ENCODE data around the gene HNRNPC.
"Not testable (repeated sequence)": the region's sequence is repeated elsewhere in the genome, so short reads cannot be mapped to it uniquely, and the experiment has no call there.

HNRNPC gene

DNA sequence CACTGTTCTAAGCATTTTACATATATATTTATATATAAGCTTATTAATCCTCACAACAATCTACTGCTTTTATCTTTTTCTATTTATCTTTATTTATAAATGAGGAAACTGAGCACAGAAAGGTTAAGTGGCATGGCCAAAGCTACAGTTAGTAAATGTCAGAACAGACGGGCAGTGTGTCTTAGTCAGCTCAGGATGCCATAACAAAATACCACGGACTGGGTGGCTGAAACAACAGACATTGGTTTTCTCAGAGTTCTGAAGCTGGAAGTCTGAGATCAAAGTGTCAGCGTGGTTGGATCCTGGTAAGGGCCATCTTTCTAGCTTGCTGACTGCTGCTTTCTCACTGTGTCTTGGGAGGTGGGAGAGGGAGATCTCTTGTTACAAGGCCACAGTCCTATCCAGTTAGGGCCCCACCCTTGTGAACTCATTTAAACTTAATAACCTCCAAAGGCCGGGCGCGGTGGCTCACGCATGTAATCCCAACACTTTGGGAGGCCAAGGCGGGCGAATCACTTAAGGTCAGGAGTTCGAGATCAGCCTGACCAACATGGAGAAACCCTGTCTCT is 30.4 kb upstream of the HNRNPC start:
- no peak for DNase-seq (ENCODE audit: low read depth in 1 of 2, low spot score in 1 of 2)
- in situ Hi-C loops (cut with HindIII; ENCODE audit: low pct_unique_long_range_greater_than_20kb, low sequenced_read_pairs): no loop called here
- no peak for TF ChIP-seq JUND (IDR thresholded peaks at IDR 0.05; ENCODE audit: low read depth)

DNA sequence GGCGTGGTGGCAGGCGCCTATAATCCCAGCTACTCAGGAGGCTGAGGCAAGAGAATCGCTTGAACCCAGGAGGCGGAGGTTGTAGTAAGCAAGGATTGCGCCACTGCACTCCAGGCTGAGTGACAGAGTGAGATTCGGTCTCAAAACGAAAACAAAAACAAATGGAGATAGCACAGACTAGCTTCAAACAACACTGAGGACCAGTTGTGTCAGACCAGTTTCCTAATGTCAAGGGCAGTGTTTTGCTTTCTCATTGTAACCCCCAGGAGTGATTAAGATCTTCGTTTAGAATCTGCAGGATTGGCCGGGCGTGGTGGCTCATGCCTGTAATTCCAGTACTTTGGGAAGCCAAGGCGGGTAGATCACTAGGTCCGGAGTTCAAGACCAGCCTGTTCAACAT is 29.1 kb upstream of the HNRNPC start:
- no peak for TF ChIP-seq JUND (IDR thresholded peaks at IDR 0.05; ENCODE audit: low read depth)
- no peak for DNase-seq (ENCODE audit: low read depth in 1 of 2, low spot score in 1 of 2)
- in situ Hi-C loops (cut with HindIII; ENCODE audit: low pct_unique_long_range_greater_than_20kb, low sequenced_read_pairs): no loop called here

DNA sequence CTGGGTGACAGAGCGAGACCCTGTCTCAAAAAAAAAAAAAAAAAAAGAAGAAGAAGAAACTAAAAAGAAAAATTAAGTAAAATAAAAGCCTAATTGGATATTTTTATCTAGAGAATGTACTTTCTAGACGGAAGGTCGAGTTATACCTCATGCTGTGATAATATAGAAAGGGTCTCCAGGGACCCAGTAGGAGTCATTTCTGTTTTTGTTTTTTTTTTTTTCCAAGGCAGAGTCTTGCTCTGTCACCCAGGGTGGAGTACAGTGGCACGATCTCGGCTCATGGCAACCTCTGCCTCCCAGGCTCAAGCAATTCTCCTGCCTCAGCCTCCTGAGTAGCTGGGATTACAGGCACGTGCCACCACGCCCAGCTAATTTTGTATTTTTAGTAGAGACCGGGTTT is 24.8 kb upstream of the HNRNPC start:
- in situ Hi-C loops (cut with HindIII; ENCODE audit: low pct_unique_long_range_greater_than_20kb, low sequenced_read_pairs); DNase-seq (ENCODE audit: low read depth in 1 of 2, low spot score in 1 of 2): not testable (repeated sequence)

DNA sequence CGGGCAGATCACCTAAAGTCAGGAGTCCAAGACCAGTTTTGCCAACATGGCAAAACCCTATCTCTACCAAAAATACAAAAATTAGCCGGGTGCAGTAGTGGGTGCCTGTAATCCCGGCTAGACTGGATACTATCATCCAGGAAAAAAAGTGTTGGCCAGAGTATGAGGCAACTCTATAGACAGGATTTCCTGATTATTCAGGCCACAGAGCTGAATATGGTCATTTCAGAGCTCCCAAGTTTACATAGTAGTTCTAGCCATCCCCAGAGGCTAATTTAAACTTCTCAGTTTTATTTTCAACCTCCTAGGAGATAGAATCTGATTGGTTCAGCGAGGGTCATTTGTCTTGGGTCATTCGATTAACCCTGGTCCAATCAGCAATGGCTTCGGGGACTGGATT is 17.9 kb upstream of the HNRNPC start:
- DNase-seq (ENCODE audit: low read depth in 1 of 2, low spot score in 1 of 2): no peak
- TF ChIP-seq JUND (IDR thresholded peaks at IDR 0.05; ENCODE audit: low read depth): no peak
- in situ Hi-C loops (cut with HindIII; ENCODE audit: low pct_unique_long_range_greater_than_20kb, low sequenced_read_pairs): no loop called here

DNA sequence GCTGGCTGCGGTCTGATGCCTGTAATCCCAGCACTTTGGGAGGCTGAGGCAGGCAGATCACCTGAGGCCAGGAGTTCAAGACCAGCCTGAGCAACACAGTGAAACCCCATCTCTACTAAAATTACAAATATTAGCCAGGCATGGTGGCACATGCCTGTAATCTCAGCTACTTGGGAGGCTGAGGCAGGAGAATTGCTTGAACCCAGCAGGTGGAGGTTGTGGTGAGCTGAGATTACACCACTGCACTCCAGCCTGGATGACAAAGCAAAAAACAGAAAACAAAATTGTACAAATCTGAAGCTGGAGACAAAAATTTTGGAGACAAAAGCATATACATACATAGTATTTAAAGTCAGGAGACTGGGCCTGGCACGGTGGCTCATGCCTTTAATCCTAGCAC is 17.3 kb upstream of the HNRNPC start:
- DNase-seq (ENCODE audit: low read depth in 1 of 2, low spot score in 1 of 2); in situ Hi-C loops (cut with HindIII; ENCODE audit: low pct_unique_long_range_greater_than_20kb, low sequenced_read_pairs): not testable (repeated sequence)

DNA sequence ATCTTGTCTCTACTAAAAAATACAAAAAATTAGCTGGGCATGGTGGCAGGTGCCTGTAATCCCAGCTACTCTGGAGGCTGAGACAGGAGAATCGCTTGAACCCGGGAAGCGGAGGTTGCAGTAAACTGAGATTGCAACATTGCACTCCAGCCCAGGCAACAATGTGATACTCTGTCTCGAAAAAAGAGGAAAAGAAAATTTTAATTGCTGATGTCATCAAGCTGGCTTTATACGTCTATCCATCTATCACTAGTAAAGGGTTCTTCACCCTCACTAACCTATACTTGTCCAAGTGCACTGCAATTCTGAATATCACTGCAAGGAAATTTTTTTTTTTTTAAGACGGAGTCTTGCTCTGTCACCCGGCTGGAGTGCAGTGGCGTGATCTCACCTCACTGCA is 12.7 kb upstream of the HNRNPC start:
- in situ Hi-C loops (cut with HindIII; ENCODE audit: low pct_unique_long_range_greater_than_20kb, low sequenced_read_pairs); DNase-seq (ENCODE audit: low read depth in 1 of 2, low spot score in 1 of 2): not testable (repeated sequence)

DNA sequence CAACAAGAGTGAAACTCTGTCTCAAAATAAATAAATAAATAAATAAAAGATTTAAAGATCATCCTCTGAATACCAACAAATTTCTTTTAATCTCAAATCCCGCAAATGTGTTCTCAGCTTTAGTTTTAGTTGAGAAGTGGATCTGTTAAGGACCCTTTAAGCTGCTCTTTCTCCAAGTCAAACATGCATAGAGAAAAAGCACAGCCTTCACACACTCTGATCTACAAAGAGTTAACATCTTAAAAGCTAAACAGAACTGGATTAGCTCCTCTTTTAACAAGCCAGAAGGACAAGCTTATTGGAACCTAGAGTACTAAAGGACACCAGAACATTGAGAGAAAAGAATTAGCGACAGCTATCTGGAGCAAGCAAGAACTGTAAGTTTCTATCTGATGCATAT is 10.5 kb upstream of the HNRNPC start, which contains the start of gene RPGRIP1:
TSS of gene RPGRIP1 (plus strand) at position 301 of the 400 bp plus-strand sequence. CDS start 7,894 bp downstream, outside the sequence.
- no peak for DNase-seq (ENCODE audit: low read depth in 1 of 2, low spot score in 1 of 2)
- in situ Hi-C loops (cut with HindIII; ENCODE audit: low pct_unique_long_range_greater_than_20kb, low sequenced_read_pairs): no loop called here
- TF ChIP-seq JUND (IDR thresholded peaks at IDR 0.05; ENCODE audit: low read depth): no peak

DNA sequence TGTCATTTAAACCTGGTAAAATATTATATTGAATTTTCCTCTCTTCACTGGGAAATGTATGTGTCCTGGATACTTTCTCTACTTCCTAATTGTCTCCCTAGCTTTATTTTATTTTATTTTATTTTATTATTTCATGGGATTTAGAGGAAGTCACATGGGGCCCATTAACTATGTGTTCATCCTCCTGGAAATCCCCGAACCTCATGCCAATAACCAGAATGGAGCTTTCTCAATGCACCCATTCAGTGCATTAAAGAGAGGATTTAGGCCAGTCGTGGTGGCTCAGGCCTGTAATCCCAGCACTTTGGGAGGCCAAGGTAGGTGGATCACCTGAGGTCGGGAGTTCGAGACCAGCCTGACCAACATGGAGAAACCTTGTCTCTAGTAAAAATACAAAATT is 9.4 kb upstream of the HNRNPC start:
- no peak for TF ChIP-seq JUND (IDR thresholded peaks at IDR 0.05; ENCODE audit: low read depth)
- no peak for DNase-seq (ENCODE audit: low read depth in 1 of 2, low spot score in 1 of 2)
- in situ Hi-C loops (cut with HindIII; ENCODE audit: low pct_unique_long_range_greater_than_20kb, low sequenced_read_pairs): no loop called here

DNA sequence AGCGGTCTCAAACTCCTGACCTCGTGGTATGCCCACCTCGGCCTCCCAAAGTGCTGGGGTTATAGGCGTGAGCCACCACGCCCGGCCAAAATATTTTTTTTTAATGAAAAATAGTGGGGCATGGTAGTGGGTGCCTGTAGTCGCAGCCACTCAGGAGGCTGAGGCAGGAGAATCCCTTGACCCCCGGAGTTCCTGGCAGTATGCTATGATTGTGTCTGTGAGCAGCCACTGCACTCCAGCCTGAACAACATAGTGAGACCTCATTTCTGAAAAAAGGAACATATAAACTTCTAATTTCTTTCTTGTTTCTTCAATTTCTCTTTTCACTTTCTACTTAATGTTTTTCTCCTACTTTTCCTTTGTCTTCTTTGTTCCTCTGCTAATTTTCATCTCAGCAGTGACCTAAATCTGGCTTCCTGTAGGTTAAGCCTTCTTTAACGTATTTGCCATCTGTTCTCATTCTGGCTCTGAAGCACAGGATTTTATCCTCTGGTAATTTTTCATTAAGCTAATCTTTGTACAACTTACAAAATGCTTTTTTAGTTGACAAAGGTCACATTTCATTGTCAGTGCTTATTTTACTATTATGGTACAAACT is 6.1 kb upstream of the HNRNPC start:
- no peak for TF ChIP-seq JUND (IDR thresholded peaks at IDR 0.05; ENCODE audit: low read depth)
- DNase-seq (ENCODE audit: low read depth in 1 of 2, low spot score in 1 of 2): no peak
- in situ Hi-C loops (cut with HindIII; ENCODE audit: low pct_unique_long_range_greater_than_20kb, low sequenced_read_pairs): no loop called here

DNA sequence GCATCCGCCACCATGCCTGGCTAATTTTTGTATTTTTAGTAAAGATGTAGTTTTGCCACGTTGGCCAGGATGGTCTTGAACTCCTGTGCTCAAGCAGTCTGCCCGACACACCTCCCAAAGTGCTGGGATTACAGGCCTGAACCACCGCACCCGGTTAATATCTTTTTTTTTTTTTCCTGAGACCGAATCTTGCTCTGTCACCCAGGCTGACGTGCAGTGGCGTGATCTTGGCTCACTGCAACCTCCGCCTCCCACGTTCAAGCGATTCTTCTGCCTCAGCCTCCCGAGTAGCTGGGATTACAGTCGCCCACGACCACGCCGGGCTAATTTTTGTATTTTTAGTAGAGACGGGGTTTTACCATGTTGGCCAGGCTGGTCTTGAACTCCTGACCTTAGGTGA is 3.4 kb upstream of the HNRNPC start:
- DNase-seq (ENCODE audit: low read depth in 1 of 2, low spot score in 1 of 2); in situ Hi-C loops (cut with HindIII; ENCODE audit: low pct_unique_long_range_greater_than_20kb, low sequenced_read_pairs): not testable (repeated sequence)

DNA sequence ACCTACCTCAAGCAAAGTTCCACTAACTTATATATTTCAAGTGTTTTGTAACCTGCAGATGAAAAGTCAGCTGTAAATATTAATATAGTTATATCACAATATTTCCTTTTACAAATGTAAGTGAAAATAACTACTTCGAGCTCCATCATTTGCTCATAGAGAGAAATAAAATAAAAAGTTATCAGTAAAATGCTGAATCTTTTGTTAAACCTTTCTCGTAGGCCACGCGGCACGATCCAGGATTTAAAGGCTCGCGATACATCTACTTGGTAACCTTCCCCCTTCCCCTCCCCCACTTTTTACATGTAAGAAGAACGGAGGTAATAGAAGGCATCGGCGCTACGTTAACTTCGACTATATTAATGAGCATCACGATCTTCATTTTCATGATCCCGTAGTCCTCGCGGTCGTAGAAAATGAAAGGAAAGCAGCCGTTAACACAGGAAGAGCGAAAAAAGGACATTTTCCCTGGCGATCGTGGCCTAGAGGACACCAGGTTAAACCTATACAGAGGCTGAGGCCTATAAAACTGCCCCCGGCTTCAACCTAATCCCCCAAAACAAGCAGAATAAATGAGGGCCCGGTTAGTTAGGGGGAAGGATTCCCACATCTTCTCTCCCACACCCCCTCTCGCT is 508 bp downstream of the HNRNPC start:
- DNase-seq (ENCODE audit: low read depth in 1 of 2, low spot score in 1 of 2): peak in 1 of 2 experiments; percentile 69
- TF ChIP-seq JUND (IDR thresholded peaks at IDR 0.05; ENCODE audit: low read depth): no peak
- in situ Hi-C loops (cut with HindIII; ENCODE audit: low pct_unique_long_range_greater_than_20kb, low sequenced_read_pairs): no loop called here

DNA sequence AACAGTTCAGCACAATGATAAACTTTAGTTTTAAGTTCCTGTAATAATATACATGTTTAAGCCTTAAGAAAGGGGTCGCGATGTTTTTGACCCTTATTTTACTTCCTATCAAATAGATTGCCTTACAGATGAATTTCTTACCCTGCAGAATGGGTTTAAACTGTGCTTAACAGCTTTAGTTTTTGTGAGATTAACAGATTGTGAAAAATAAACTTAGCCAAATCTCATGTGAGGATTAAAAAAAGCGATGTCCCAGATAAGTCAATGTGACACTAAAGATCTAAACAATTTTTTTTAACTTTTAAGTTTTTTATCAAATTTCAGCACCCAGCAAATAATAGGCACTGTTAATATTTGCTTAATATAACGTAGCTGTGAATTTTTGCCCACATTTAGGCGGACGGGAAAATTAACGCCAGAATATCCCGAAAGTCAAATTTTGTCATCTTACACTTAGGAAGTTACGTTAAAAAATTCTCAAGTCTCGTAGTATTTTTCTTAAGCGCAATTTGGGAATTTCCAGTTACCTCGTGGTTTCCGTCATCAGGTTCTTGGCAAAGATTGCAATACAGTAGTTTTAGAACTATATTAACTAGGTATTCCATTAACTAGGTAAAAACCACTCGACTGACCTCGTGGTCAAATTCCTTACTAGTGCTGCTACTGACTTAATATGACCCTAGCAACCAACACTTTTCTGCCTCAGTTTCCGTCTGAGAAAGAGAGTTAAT is 1.2 kb downstream of the HNRNPC start:
- in situ Hi-C loops (cut with HindIII; ENCODE audit: low pct_unique_long_range_greater_than_20kb, low sequenced_read_pairs): no loop called here
- DNase-seq (ENCODE audit: low read depth in 1 of 2, low spot score in 1 of 2): no peak
- TF ChIP-seq JUND (IDR thresholded peaks at IDR 0.05; ENCODE audit: low read depth): no peak

DNA sequence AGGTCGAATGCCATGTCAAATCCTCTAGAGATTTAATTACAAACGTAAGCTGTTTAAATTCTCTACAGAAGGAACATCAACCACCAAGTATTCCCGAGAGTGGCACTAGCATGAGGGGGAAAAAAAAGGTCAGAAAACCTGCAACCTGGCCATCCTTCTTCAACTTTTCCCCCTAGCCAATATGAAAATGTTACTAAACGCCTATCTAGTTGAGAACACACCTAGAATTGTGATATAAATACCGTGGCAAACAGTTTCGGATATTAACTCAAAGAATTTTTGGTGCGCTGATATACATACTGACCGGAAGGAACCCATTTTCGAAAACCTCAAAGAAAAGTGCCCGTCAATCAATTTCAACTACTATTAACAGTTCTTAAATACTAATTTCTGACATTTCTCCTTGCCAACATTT is 1.8 kb downstream of the HNRNPC start:
- in situ Hi-C loops (cut with HindIII; ENCODE audit: low pct_unique_long_range_greater_than_20kb, low sequenced_read_pairs): no loop called here
- no peak for TF ChIP-seq JUND (IDR thresholded peaks at IDR 0.05; ENCODE audit: low read depth)
- DNase-seq (ENCODE audit: low read depth in 1 of 2, low spot score in 1 of 2): no peak
